Bronchial epithelial cell (primary cell): Measurements from ENCODE around the gene ALDH3B2. TPM values are rescaled to one million over a fixed set of nuclear protein-coding genes. Genes with fewer than 3 reads are reported as not detected.
"Not testable (repeated sequence)": the region's sequence is repeated elsewhere in the genome, so short reads cannot be mapped to it uniquely, and the experiment has no call there.

ENCODE experiments used
- DNase-seq: peaks from one replicate; pipeline ENCODE4 v3.0.0-alpha.2; 2010; ENCODE audit warnings: low read depth
- FAIRE-seq: peaks from 2 replicates; lab custom pipeline; 2011; peaks lifted over from hg19 to GRCh38; lab: Jason Lieb, UNC
- H3K27me3 ChIP-seq: 2 replicates; pipeline ENCODE4 v1.5.1; 2011; ENCODE audit warnings: low read length; ENCODE audit not compliant: control insufficient read depth, insufficient read depth
- H3K36me3 ChIP-seq: 2 replicates; pipeline ENCODE4 v1.5.1; 2011; ENCODE audit warnings: low read length; ENCODE audit not compliant: control insufficient read depth, insufficient read depth
- H3K4me3 ChIP-seq: 2 replicates; pipeline ENCODE4 v1.5.1; 2011; ENCODE audit warnings: mild to moderate bottlenecking, low read depth, low read length, control low read depth
- total RNA-seq: library from RNA; depleted of rRNA; stranded (reverse); fragments of >200 nt; gene quantifications from 2 replicates; pipeline ENCODE4 v1.2.1, GENCODE V29; 2014
- TF ChIP-seq, protein P1 (sequence below): IDR thresholded peaks from 2 replicates; pipeline ENCODE4 v1.5.1; 2011; ENCODE audit warnings: mild to moderate bottlenecking, moderate library complexity, low read length, control low read depth, inconsistent platforms; ENCODE audit not compliant: insufficient read depth, severe bottlenecking

The ALDH3B2 gene, protein sequence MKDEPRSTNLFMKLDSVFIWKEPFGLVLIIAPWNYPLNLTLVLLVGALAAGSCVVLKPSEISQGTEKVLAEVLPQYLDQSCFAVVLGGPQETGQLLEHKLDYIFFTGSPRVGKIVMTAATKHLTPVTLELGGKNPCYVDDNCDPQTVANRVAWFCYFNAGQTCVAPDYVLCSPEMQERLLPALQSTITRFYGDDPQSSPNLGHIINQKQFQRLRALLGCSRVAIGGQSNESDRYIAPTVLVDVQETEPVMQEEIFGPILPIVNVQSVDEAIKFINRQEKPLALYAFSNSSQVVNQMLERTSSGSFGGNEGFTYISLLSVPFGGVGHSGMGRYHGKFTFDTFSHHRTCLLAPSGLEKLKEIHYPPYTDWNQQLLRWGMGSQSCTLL
- 17.9 and 73.4 TPM in 2 replicates for total RNA-seq

DNA sequence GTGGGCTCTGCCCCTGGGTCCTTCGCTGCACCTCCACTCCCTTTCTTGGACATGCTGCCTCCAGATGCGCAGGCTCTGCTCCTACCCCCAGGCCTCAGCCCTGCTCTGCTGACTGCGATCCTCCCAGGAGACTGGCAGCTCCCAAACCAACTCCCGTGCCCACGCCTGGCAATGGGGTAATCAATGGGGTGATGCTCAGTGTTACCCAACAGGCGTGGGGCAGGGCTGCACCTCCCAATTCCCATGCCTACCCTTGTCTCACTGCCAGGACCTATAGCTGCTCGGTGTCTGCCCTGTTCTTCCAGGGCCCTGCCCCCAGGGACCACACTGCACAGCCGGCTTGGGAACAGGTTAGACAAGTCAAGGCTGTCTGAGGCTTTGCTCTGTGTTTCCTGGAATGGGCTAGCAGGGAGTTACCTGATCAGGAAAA is at the start of gene ALDH3B2:
Gene ALDH3B2, minus strand, starts transcription at position 182 of the 430 bp plus-strand sequence. CDS start 7,688 bp downstream, outside the sequence.
- peak; percentile 88 for DNase-seq
- Histone ChIP-seq H3K36me3 (no peaks in the 10 kb centered on the region), H3K4me3 (peak within 1 kb of the TSS; percentile 27), H3K27me3 (no peaks in the 10 kb centered on the region)
- FAIRE-seq, result peak; percentile 89
- TF ChIP-seq, protein P1, sequence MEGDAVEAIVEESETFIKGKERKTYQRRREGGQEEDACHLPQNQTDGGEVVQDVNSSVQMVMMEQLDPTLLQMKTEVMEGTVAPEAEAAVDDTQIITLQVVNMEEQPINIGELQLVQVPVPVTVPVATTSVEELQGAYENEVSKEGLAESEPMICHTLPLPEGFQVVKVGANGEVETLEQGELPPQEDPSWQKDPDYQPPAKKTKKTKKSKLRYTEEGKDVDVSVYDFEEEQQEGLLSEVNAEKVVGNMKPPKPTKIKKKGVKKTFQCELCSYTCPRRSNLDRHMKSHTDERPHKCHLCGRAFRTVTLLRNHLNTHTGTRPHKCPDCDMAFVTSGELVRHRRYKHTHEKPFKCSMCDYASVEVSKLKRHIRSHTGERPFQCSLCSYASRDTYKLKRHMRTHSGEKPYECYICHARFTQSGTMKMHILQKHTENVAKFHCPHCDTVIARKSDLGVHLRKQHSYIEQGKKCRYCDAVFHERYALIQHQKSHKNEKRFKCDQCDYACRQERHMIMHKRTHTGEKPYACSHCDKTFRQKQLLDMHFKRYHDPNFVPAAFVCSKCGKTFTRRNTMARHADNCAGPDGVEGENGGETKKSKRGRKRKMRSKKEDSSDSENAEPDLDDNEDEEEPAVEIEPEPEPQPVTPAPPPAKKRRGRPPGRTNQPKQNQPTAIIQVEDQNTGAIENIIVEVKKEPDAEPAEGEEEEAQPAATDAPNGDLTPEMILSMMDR, result no peak

DNA sequence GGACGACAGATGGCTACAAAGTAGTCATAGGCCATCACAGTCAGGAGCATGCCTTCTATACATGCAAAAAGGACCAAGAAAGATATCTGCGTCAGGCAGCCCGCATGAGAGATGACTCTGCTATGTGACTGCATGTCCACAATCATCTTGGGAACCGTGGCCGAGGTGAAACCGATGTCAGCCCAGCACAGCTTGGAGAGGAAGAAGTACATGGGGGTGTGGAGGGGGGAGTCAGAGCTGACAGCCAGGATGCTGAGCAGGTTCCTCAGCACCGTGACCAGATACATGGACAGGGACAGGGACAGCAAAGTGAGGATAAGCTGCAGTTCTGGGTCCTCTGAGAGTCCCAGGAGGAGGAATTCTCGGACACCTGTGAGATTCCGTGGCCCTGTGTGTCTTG is 48.6 kb upstream of the ALDH3B2 start:
- not testable (repeated sequence) for H3K27me3 ChIP-seq, FAIRE-seq

DNA sequence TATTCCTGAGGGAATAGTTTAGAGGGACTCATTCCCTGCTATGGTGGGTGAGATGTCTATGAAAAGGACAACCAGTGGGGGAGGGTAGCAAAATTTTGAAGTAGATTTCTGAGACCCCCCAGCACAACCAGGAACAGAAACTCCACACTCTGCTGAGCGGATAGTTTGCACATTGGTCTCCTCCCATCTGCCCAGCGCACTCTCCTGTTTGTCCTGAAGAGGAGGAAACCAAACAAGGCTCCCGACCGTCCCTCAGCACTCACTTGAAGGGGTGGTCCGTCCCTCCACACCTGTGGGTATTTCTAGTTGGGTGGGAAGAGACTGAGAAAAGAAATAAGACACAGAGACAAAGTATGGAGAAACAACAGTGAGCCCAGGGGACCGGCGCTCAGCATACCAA is 41.8 kb upstream of the ALDH3B2 start:
- H3K4me3 ChIP-seq, H3K36me3 ChIP-seq, FAIRE-seq, DNase-seq, H3K27me3 ChIP-seq: not testable (repeated sequence)

More for the DNA sequence above, 48.6 kb upstream of the ALDH3B2 start:
- H3K36me3 ChIP-seq, H3K4me3 ChIP-seq, DNase-seq: not testable (repeated sequence)

DNA sequence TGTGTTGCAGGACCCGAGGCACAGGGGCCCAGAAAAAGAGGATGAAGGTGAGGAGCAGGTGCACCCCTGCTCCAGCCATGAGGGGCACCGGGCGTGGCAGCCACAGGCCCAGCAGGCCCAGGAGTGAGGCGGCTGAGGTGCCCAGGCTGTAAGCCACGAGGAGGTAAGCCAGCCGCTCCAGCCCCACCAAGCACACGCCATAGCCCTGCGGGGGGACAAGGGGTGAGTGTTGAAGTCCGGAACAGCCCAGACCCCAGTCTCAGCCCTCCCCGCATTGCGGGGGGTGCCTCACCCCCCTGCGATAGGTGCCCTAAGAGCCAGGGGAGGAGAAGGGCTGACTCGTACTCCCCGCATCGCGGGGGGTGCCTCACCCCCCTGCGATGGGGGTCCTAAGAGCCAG is 41.4 kb upstream of the ALDH3B2 start:
- H3K27me3 ChIP-seq, FAIRE-seq, DNase-seq, H3K36me3 ChIP-seq, H3K4me3 ChIP-seq: not testable (repeated sequence)

DNA sequence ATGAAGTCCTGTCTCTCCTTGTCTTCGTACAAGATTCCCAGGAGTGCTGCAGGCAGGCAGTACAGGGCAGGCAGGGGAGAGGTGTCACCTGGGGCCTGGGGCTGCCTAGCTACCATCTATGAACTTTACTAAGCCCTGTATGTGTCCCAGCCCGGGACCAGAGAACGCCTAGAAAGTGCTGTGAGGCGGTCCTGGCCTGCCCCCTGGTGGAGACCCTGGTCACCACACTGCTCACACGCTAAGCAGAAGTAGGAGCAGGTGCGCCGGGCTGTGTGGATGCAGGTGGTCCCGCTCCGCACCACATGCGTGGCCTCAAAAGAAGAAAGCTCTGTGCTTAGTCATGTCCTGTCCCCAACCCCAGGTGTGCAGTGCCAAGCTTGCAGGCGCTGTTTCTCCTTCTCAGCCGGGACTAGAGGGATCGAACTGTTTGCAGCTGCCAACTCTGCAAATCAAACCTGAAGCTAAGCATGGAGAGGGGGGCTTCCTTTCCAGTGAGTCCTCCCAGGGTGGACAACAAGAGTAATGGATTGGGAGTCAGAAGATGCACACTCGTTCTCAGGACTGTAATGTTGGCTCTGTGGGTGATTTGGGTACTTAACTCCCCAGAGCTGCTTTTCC is 39.6 kb upstream of the ALDH3B2 start:
- not testable (repeated sequence) for H3K4me3 ChIP-seq, H3K27me3 ChIP-seq, DNase-seq, H3K36me3 ChIP-seq, FAIRE-seq
- TF ChIP-seq, protein P1, result peak; percentile 27

DNA sequence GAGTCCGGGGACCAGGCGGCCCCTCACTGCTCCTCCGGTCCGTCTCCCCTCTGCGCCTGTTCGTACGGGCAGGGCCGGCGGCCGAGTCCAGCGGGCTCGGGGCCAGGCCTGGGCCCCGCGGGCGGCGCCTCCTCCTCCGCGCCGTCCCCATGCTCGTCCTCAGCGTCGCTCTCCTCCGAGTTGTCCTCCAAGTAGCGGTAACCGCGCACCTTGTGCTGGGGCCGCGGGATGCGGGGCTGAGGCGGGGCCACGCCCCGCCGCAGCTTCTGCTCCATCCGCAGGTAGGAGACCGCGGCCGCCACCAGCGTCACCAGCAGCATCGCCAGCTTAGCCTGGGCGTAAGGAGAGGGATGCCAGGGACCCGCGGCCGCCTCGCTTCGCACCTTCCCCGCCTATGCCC is 37.3 kb upstream of the ALDH3B2 start:
- not testable (repeated sequence) for DNase-seq, H3K36me3 ChIP-seq, H3K4me3 ChIP-seq, H3K27me3 ChIP-seq, FAIRE-seq

DNA sequence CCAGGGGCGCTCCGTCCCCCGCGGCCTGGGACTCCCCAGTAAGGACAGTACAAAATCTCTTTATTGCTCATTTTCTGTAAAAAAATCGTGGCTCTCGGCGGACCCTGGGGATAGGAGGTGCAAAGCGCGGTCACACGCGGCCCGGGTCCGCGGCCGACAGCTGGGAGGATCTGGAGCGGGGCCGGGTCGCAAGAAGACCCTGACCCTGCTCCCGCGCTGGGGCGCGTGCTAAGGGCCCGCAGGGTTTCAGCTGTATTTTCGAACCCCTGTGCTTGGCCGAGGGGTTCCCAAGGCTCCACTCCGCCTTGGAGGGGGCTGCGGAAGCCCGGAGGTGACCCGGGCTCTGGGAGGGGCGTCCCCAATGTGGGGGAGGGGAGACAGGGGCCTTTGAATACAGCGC is 36.8 kb upstream of the ALDH3B2 start:
- not testable (repeated sequence) for FAIRE-seq, DNase-seq, H3K4me3 ChIP-seq

DNA sequence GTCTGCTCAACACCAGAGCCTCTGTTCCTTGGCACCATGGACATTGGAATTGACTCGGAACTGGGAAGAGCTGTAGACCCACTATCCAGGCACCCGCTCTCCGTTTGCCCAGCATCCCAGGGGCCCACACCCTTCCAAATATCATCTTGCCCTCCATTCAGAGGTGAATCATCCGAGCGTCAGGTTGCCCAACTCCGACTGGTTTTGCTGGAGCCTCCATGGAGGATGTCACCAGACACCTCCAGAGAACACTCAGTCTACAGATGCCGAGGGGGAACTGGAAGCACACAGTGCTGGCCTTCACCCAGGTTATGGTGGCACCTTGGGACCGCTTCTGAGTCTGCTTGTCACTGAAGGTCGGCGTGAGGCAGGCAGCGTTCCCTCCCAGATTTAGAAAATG is 35.4 kb upstream of the ALDH3B2 start:
- DNase-seq, result peak; percentile 35
- FAIRE-seq, H3K4me3 ChIP-seq, H3K36me3 ChIP-seq, H3K27me3 ChIP-seq: not testable (repeated sequence)

More for the DNA sequence above, 36.8 kb upstream of the ALDH3B2 start:
- H3K36me3 ChIP-seq, H3K27me3 ChIP-seq: not testable (repeated sequence)
